Right cardiac atrium (tissue), 5 donors: Measurements from ENCODE around the gene PSG6. TPM values are rescaled to one million over a fixed set of nuclear protein-coding genes. Genes with fewer than 3 reads are reported as not detected.
"Not testable (repeated sequence)": the region's sequence is repeated elsewhere in the genome, so short reads cannot be mapped to it uniquely, and the experiment has no call there.

Experiments
- ATAC-seq, 2 donors: fragments of 200-7000 bp; cut with Tn5 transposase; one replicate each; pipeline versions ENCODE4 v1.8.0 to v1.9.1; 2020; ENCODE audit warnings: moderate library complexity in 2 of 2, mild to moderate bottlenecking in 1 of 2
- DNase-seq, 3 donors: peaks; one replicate each; pipeline ENCODE4 v3.0.0-alpha.2; 2020
- H3K27ac ChIP-seq: one replicate; pipeline ENCODE4 v1.5.1; 2013; ENCODE audit warnings: mild to moderate bottlenecking, low read length, control low read depth, moderate library complexity
- H3K27me3 ChIP-seq: one replicate; pipeline ENCODE4 v1.6.1; 2013; ENCODE audit not compliant: control insufficient read depth, insufficient read depth
- H3K4me1 ChIP-seq: one replicate; pipeline ENCODE4 v1.6.1; 2013; ENCODE audit warnings: low read length; ENCODE audit not compliant: control insufficient read depth, insufficient read depth
- H3K4me3 ChIP-seq: one replicate; pipeline ENCODE4 v1.5.1; 2013; ENCODE audit warnings: low read length, control low read depth
- H3K9me3 ChIP-seq: one replicate; pipeline ENCODE4 v1.6.1; 2013; ENCODE audit warnings: low read length; ENCODE audit not compliant: control insufficient read depth
- whole genome bisulfite sequencing: extraction: QIAGEN DNeasy Blood & Tissue Kit; methylation state at CpG from one replicate; pipeline ENCODE4 v1.1.7; 2013; 5-methylcytosine and 5-hydroxymethylcytosine counted together
- intact Hi-C, 4 donors: fragments of 100-400 bp; cut with DNase I; formaldehyde crosslinking; loops; one replicate each; pipeline versions ENCODE4 v1.11.0 to v1.14.0; 2022 to 2023
- polyA plus RNA-seq: library from polyadenylated mRNA; stranded (reverse); fragments of 200-250 nt; gene quantifications from one replicate; pipeline ENCODE4 v1.2.3, GENCODE V29; 2013
- total RNA-seq, 4 donors: library from RNA; stranded (reverse); fragmentation: NEBNext Ultra II Directional; extraction: Animal tissue kit (Norgen Biotek cat#: 25700); gene quantifications; one replicate each; pipeline ENCODE4 v1.2.1, GENCODE V29; 2021
- donor health status: healthy with polysubstance abuse.
- donor health status: DM: no; HTN: yes; CAD: no.
- donor health status: DM: no; HTN: no; CAD: no.
- donor health status: DM: no; HTN: yes; CAD: no; lungs with severe emphysema.
- donor health status: DM: yes; HTN: yes; CAD: no.

Gene PSG6
- total and polyA plus RNA-seq, 5 donors, result not detected

DNA sequence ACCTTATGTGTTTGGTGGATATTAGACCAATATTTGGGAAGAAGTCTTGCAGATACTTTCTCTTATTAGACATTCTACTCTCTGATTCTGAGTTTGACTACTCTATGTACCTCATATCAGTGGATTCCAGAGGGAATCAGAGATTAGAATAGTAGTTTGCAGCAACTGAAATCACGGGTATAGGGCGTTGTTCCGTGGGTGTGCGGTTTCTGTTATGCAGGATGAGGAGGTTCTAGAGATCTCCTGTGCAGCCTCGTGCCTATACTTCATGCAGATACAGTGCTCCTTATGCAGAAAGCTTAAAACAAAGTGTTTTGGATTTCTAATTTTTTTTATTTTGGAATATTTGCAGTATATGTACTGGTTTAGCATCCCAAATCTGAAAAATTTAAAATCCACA lies 6.0 kb downstream of the PSG6 start:
- H3K27me3 ChIP-seq, ATAC-seq, DNase-seq, intact Hi-C loops, H3K4me3 ChIP-seq, H3K4me1 ChIP-seq, H3K9me3 ChIP-seq, H3K27ac ChIP-seq: not testable (repeated sequence)
- WGBS, result 71% methylated on average over 5 of the region's 5 CpGs

DNA sequence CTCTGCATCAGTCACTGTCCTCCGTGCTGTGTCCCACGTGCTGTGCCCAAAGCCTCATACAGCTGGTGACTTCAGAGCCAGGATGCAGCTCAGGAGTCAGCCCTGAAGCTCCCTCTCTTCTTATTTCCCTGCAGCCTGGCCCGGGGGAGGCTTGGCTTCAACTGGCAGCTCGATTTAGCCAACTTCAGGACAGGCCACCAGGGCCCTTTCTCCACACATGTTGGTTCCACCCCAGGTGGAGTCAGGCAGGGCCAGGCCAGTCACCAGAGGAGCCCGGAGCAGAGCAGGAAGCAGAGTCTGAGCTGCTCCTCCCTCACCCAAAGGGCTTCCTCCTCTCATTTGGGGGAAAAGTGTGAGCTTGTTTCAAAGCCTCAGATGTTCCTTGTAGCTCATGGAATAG lies 11.5 kb downstream of the PSG6 start:
- H3K4me1 ChIP-seq, H3K27me3 ChIP-seq, H3K9me3 ChIP-seq, H3K27ac ChIP-seq, H3K4me3 ChIP-seq, intact Hi-C loops, ATAC-seq, DNase-seq: not testable (repeated sequence)
- WGBS, result 62% methylated on average over 5 of the region's 5 CpGs

DNA sequence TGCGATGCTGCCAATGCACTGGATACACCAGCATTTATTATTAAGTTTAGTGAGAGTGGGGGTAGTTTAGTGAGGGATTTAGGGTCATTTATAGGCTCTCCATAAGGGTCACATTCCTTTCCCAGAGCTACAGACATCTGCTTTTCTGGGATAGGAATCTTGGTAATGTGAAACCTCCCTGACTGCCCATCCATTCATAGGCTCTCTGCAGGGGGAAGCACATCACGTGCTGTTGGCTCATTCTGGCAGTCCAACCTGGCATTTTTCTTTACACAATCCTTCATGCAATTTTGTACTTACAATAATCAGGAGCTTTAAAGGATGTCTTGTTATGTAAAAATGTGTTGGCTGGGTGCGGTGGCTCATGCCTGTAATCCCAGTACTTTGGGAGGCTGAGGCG lies 17.1 kb downstream of the PSG6 start:
- H3K4me1 ChIP-seq, H3K27ac ChIP-seq, H3K9me3 ChIP-seq, H3K27me3 ChIP-seq, intact Hi-C loops, ATAC-seq, DNase-seq, H3K4me3 ChIP-seq: not testable (repeated sequence)
- 82% methylated on average over 4 of the region's 4 CpGs for WGBS

DNA sequence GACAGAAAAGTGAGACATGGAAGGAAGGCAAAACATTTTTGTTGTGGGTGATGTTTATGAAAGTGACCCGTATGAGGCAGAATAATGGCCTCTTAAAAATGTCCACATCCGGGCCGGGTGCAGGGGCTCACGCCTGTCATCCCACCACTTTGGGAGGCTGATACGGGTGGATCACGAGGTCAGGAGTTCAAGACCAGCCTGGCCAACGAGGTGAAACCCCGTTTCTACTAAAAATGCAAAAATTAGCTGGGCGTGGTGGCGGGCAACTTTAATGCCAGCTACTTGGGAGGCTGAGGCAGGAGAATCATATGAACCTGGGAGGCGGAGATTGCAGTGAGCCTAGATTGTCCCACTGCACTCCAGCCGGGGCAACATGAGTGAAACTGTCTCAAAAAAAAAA lies 18.0 kb downstream of the PSG6 start:
- H3K4me1 ChIP-seq, DNase-seq, H3K9me3 ChIP-seq, H3K4me3 ChIP-seq, intact Hi-C loops, ATAC-seq, H3K27ac ChIP-seq, H3K27me3 ChIP-seq: not testable (repeated sequence)
- 79% methylated on average over 12 of the region's 12 CpGs for WGBS

DNA sequence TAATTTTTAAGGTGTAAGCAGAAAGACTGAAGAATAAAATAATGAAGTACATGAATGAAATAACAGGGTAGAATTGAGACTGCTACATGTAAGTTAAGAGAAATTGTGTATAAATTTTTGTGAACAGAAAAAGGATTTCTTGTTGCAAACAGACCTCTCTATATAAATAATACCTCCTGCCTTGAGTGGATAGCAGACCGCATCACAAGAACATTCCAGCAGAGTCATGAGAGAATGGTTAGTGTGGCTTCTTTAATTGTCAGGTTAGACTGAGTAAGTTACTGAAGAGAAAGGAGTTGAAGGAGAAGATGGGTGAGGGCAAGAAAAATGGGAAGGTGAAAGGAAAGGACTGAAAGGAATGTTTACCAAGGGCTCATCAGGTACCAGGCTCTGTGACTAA lies 18.6 kb downstream of the PSG6 start:
- DNase-seq, H3K27ac ChIP-seq, H3K9me3 ChIP-seq, ATAC-seq, H3K4me1 ChIP-seq, H3K4me3 ChIP-seq, H3K27me3 ChIP-seq, intact Hi-C loops: not testable (repeated sequence)
- 92% methylated on average over 1 of the region's 1 CpG for WGBS

DNA sequence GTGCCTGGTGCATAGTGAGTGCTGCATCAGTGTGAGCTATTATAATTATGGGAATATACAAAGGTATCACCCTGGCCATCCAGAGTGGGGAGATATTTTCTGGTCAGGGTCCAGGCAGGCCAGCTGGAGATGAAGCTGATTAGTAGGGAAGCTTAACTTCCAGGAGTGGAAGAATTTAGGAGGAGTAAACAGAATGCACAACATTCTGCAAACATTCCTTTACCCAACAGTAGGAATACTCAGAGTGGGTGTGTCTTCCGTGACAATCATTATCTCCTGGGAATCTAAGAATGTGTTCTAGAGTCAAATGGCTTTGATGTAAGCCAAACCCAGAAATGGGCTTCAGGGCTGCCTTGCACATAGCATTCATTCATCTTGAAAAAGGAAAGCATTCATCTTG lies 19.0 kb downstream of the PSG6 start:
- H3K9me3 ChIP-seq, DNase-seq, H3K4me3 ChIP-seq, H3K4me1 ChIP-seq, intact Hi-C loops, H3K27ac ChIP-seq, H3K27me3 ChIP-seq, ATAC-seq: not testable (repeated sequence)
- WGBS, result 69% methylated on average over 1 of the region's 1 CpG

DNA sequence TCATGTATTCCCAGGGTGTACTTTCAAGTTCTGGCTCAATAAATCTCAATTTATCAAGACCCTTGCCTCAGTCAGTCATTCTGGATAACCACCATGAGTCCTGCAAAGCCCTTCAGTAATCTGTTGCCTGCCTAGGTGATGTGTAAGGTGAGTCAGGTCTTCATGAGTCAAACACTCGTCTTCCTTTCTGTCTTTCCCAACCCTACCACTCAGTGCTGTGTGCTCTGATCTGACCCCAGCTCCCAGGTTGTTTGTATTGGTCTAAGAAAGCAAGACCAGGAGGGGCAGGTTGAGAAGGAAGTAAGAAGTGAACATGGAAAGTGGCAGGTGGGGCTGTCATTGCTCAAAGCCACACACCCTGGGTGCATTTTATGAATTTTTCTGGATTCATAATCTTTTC lies 20.0 kb downstream of the PSG6 start:
- H3K4me1 ChIP-seq, ATAC-seq, DNase-seq, H3K9me3 ChIP-seq, H3K27me3 ChIP-seq, intact Hi-C loops, H3K27ac ChIP-seq, H3K4me3 ChIP-seq: not testable (repeated sequence)
- 19% methylated on average over 1 of the region's 1 CpG for WGBS

DNA sequence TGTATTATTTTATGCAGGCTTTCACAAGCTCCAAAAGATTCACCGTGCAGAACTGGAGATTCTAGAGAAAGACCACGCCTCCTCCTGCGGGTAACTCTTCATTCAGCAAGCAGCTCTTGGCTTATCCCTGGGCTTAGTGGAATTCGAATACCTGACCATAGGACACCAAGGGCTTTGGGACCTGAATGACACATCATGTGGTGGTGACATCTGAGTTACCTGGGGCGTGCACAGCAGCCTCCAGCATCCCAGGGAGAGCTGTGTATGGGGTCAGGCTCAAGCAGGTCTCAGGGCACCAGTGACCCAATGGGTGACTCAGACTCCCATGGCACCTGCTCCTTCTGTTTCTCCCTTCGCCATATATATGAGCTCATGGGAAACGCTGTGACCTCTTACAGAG lies 27.2 kb downstream of the PSG6 start:
- peak in 1 of 2 donors; percentile 36 for ATAC-seq
- WGBS, result 81% methylated on average over 7 of the region's 7 CpGs

DNA sequence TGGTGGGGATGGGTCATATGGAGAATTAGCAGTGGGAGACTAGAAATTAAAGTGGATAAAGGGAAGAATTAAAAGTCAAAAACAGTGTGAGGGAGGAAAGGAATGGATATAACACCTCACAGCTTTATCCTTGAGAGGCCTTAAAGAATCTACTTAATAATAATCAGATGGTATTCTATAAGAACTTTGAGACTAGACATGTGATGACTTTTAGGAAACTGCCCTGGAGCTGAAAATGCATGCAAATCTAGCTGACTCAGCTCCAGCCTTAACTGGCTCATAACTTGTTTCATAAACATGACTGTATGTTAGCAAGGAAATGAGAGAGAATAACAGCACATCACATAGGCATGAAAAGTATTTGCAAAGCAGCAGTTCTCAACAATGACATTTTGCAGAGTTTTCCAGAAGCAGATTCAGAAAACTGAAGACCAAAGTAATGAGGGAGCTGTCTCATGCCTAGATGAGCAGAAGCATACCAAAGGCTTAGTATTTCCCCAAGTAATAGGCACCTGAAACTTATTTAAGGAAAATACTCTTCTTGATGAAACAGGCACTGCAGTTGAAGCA lies 29.7 kb downstream of the PSG6 start:
- intact Hi-C loops, result not testable (repeated sequence)

More for the DNA sequence above, 27.2 kb downstream of the PSG6 start:
- intact Hi-C loops, H3K27ac ChIP-seq, H3K4me3 ChIP-seq, H3K9me3 ChIP-seq, DNase-seq, H3K27me3 ChIP-seq, H3K4me1 ChIP-seq: not testable (repeated sequence)

DNA sequence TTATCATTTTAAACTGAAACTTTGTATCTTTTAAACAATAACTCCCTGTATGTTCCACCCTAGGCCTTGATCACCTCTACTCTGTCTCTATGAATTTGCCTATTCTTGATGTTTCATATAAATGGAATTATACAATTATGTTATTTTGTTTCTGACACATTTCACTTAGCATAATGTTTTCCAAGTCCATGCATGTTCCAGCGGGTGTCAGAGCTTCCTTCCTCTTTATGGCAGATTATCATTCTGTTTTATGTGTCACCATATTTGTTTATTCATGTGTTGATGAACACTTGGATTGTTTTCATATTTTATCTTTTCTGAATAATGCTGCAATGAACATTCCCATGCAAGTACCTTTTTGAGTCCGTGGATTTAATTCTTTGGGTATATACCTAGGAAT lies 35.0 kb downstream of the PSG6 start:
- DNase-seq, H3K27ac ChIP-seq, H3K4me3 ChIP-seq, ATAC-seq, H3K9me3 ChIP-seq, H3K4me1 ChIP-seq, H3K27me3 ChIP-seq, intact Hi-C loops: not testable (repeated sequence)
- WGBS, result 80% methylated on average over 2 of the region's 2 CpGs

More for the DNA sequence above, 29.7 kb downstream of the PSG6 start:
- not testable (repeated sequence) for H3K27me3 ChIP-seq, H3K9me3 ChIP-seq, H3K27ac ChIP-seq, ATAC-seq, DNase-seq, H3K4me3 ChIP-seq, H3K4me1 ChIP-seq

DNA sequence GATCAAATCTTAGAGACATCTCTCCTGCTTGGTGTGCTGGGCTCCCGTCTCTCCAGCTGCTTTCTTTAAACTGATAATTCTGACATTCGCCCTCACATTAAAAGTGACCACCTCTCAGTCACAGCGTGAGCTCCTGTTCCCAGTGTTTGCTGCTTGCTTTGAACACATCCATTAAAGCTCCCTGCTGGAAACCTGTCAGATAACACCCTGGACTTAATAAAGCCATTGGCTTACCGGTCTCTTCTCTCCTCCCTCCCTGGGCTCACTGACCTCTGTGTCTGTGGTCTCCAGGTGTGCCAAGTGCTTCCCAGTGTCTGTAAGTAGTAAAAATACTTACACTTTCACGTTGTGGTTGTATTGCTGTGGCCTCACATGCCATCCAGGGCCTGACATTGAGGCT lies 35.7 kb downstream of the PSG6 start:
- H3K27ac ChIP-seq, DNase-seq, H3K27me3 ChIP-seq, H3K4me1 ChIP-seq, ATAC-seq, H3K9me3 ChIP-seq, H3K4me3 ChIP-seq, intact Hi-C loops: not testable (repeated sequence)
- WGBS, result 28% methylated on average over 5 of the region's 5 CpGs

DNA sequence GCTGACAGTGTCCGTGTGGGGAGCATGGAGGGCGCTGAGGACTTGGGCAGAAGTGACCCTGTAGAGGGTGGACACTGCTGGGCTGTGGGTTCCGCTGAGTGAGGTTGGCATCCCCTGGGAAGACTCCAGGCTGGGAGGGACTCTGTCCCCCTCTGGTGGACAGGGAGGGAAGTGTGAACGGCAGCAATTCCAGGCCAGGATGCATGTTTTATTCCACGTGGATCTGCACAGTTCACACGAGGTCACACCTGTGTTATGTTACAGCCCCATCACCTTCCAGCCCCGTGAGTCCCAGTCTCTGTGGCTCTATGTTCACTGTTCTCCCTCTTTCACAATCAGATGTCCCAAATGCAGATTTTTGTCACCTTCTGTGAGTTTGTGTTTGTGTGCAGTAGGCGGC lies 36.4 kb downstream of the PSG6 start:
- H3K4me3 ChIP-seq, H3K27me3 ChIP-seq, H3K27ac ChIP-seq, H3K9me3 ChIP-seq, DNase-seq, H3K4me1 ChIP-seq, intact Hi-C loops, ATAC-seq: not testable (repeated sequence)
- 60% methylated on average over 8 of the region's 8 CpGs for WGBS
